K562 (cell line): ENCODE results near the gene CYSRT1. TPM values are rescaled to one million over a fixed set of nuclear protein-coding genes. Genes with fewer than 3 reads are reported as not detected.

Source experiments
- BACH1 ChIP-seq: fragments of 200-800 bp; sonication (Bioruptor generic); IDR thresholded peaks from 2 replicates; pipeline ENCODE4 v1.6.1; 2016; ENCODE audit warnings: missing genetic modification characterization, missing compliant biosample characterization
- CAMTA2 ChIP-seq: fragments of 250-450 bp; sonication (Bioruptor Pico); conservative IDR thresholded peaks from 2 replicates; pipeline ENCODE4 v1.5.1; 2022
- E2F3 ChIP-seq: fragments of 250-450 bp; sonication (Bioruptor Pico); IDR thresholded peaks from 2 replicates; pipeline ENCODE4 v1.4.0; 2020; ENCODE audit warnings: mild to moderate bottlenecking
- FOXA3 ChIP-seq, 2 experiments: fragments of 450-650 bp in 1 of 2; sonication (generic) in 1 of 2; formaldehyde crosslinking; IDR thresholded peaks in 1 of 2; conservative IDR thresholded peaks in 1 of 2; 2 replicates each; pipeline versions ENCODE4 v1.4.0 to v1.8.0; 2020 to 2022; ENCODE audit warnings: mild to moderate bottlenecking in 2 of 2, missing genetic modification reagents in 1 of 2
- NFE2 ChIP-seq: IDR thresholded peaks from 2 replicates; pipeline ENCODE4 v1.6.1; 2014; ENCODE audit warnings: antibody characterized with exemption, low read depth
- NR2C2 ChIP-seq, 2 experiments: fragments of 200-800 bp in 1 of 2; sonication (Bioruptor generic) in 1 of 2; sonication (generic) in 1 of 2; formaldehyde crosslinking in 1 of 2; IDR thresholded peaks; 2 replicates each; pipeline versions ENCODE4 v1.6.1 to v1.8.0; 2016 to 2022; ENCODE audit warnings: mild to moderate bottlenecking in 1 of 2, missing compliant biosample characterization in 1 of 2, missing genetic modification characterization in 1 of 2, missing genetic modification reagents in 1 of 2
- ZNF3 ChIP-seq: fragments of 250-450 bp; sonication (Bioruptor Pico); IDR thresholded peaks from 2 replicates; pipeline ENCODE4 v1.5.0; 2021; ENCODE audit warnings: mild to moderate bottlenecking, moderate library complexity
- polyA plus RNA-seq, 8 experiments: library from polyadenylated mRNA; depleted of rRNA in 4 of 8; stranded (reverse) in 5 of 8; unstranded in 3 of 8; fragments of >200 nt; fragmentation: Nextera tagmentation in 2 of 8; fragmentation: Illumina TruSeq in 1 of 8; extraction: Ambion mirVana in 2 of 8; extraction: Trizol in 1 of 8; gene quantifications; 2 replicates each; pipeline versions ENCODE4 v1.2.1 to v1.2.3, GENCODE V29; 2011 to 2014; ENCODE audit warnings: inconsistent platforms in 1 of 8, missing spikeins in 1 of 8
- total RNA-seq, 7 experiments: library from RNA; depleted of rRNA in 6 of 7; stranded (reverse); fragments of >200 nt in 6 of 7; fragmentation: Illumina TruSeq in 2 of 7; extraction: Trizol in 2 of 7; gene quantifications; 2 replicates each; pipeline versions ENCODE4 v1.2.1 to v1.2.3, GENCODE V29; 2011 to 2021; ENCODE audit warnings: low replicate concordance in 1 of 7
- TF ChIP-seq, protein P1 (sequence below): fragments of 250-450 bp; sonication (Bioruptor Pico); IDR thresholded peaks from 2 replicates; pipeline ENCODE4 v1.4.0; 2020; ENCODE audit warnings: mild to moderate bottlenecking, moderate library complexity, borderline replicate concordance
- TF ChIP-seq, protein P2 (sequence below): fragments of 150-350 bp; conservative IDR thresholded peaks from 2 replicates; pipeline ENCODE4 v1.6.1; 2014; ENCODE audit warnings: low read length

The CYSRT1 gene
- total and polyA plus RNA-seq, 9 of the 15 experiments (the other 6 are each of a cell fraction or from before 2014, with no cell fraction given): 0.04 to 1.4 (median 0.42) TPM; not detected in 3

DNA sequence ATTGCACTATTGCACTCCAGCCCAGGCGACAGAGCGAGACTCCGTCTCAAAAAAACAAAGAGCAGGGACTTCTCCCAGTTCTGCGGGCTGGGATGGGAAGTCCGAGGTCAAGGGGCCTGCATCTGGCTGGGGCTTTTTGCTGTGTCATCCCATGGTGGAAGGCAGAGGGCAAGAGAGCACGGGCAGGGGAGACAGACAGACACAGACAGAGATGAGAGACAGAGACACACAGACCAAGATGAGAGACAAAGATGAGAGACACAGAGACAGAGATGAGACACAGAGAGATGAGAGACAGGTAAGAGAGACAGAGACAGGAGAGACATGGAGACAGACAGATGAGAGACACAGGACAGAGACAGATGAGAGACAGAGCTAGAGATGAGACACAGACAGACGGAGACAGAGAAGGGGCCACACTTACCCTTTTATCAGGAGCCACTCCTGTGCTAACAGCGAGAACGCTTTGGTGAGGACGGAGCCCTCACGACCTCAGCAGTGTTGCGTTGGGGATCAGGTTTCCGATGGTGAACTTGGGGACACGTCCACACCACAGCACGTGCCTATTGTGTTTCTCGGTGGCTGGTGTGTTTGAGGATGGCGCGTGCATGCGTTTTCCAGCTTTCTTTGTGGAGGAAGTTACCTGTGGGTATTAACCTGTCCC lies 43.7 kb downstream of the CYSRT1 start (continued):
- TF ChIP-seq, protein P1, sequence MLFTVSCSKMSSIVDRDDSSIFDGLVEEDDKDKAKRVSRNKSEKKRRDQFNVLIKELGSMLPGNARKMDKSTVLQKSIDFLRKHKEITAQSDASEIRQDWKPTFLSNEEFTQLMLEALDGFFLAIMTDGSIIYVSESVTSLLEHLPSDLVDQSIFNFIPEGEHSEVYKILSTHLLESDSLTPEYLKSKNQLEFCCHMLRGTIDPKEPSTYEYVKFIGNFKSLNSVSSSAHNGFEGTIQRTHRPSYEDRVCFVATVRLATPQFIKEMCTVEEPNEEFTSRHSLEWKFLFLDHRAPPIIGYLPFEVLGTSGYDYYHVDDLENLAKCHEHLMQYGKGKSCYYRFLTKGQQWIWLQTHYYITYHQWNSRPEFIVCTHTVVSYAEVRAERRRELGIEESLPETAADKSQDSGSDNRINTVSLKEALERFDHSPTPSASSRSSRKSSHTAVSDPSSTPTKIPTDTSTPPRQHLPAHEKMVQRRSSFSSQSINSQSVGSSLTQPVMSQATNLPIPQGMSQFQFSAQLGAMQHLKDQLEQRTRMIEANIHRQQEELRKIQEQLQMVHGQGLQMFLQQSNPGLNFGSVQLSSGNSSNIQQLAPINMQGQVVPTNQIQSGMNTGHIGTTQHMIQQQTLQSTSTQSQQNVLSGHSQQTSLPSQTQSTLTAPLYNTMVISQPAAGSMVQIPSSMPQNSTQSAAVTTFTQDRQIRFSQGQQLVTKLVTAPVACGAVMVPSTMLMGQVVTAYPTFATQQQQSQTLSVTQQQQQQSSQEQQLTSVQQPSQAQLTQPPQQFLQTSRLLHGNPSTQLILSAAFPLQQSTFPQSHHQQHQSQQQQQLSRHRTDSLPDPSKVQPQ (CRISPR knock-in tag): no peak
- TF ChIP-seq CAMTA2 (CRISPR knock-in tag) (no peak), FOXA3 (CRISPR knock-in tag; conservative IDR thresholded peaks at IDR 0.05 in 1 of 2, IDR thresholded peaks at IDR 0.05 in 1 of 2) (no peak; a peak in 2 of 4 replicates), NR2C2 (CRISPR knock-in tag; IDR thresholded peaks at IDR 0.05) (peak; percentile 70; the same call in 1 of the 2 replicates), NR2C2 (tag; IDR thresholded peaks at IDR 0.05) (peak; percentile 70), ZNF3 (no peak), NFE2 (peak; percentile 97), BACH1 (tag) (peak; percentile 67), E2F3 (CRISPR knock-in tag) (no peak)
- TF ChIP-seq, protein P2, sequence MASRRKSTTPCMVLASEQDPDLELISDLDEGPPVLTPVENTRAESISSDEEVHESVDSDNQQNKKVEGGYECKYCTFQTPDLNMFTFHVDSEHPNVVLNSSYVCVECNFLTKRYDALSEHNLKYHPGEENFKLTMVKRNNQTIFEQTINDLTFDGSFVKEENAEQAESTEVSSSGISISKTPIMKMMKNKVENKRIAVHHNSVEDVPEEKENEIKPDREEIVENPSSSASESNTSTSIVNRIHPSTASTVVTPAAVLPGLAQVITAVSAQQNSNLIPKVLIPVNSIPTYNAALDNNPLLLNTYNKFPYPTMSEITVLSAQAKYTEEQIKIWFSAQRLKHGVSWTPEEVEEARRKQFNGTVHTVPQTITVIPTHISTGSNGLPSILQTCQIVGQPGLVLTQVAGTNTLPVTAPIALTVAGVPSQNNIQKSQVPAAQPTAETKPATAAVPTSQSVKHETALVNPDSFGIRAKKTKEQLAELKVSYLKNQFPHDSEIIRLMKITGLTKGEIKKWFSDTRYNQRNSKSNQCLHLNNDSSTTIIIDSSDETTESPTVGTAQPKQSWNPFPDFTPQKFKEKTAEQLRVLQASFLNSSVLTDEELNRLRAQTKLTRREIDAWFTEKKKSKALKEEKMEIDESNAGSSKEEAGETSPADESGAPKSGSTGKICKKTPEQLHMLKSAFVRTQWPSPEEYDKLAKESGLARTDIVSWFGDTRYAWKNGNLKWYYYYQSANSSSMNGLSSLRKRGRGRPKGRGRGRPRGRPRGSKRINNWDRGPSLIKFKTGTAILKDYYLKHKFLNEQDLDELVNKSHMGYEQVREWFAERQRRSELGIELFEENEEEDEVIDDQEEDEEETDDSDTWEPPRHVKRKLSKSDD: no peak
- TF ChIP-seq, all 486 proteins: peak for 119
